ENCODE data around the gene PPP4R2. TPM values are rescaled to one million over a fixed set of nuclear protein-coding genes. Genes with fewer than 3 reads are reported as not detected.

Gene PPP4R2
- total RNA-seq, 4 donors from 2014 or later: 38.9 to 62.1 (median 40.8) TPM

GRCh38 chr3:73070675-73071575 is 74.3 kb downstream of the PPP4R2 start:
- TF ChIP-seq CTCF (IDR thresholded peaks at IDR 0.05; ENCODE audit: low read depth): no peak

DNA sequence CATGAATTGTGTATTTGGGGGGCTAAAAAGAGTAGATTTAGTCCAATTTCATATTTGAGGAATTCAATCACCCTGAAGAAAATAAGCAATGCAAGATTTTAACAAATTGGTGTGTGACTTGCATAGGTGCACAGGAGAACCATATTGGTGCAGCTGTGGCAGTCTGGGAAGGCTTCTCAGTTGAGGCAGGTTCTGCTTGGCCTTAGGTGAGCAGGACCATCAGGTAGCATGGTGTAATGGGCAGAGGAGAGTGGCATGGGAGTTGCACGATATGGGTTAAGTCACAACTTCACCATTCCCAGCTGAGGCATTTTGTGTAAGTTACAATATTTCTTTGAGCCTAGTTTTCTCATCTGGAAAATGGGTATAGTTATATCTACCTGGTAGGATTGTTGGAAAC is 75.3 kb downstream of the PPP4R2 start:
- no peak for TF ChIP-seq CTCF (IDR thresholded peaks at IDR 0.05; ENCODE audit: low read depth)

GRCh38 chr3:73072634-73073033 is 76.0 kb downstream of the PPP4R2 start:
- no peak for TF ChIP-seq CTCF (IDR thresholded peaks at IDR 0.05; ENCODE audit: low read depth)

DNA sequence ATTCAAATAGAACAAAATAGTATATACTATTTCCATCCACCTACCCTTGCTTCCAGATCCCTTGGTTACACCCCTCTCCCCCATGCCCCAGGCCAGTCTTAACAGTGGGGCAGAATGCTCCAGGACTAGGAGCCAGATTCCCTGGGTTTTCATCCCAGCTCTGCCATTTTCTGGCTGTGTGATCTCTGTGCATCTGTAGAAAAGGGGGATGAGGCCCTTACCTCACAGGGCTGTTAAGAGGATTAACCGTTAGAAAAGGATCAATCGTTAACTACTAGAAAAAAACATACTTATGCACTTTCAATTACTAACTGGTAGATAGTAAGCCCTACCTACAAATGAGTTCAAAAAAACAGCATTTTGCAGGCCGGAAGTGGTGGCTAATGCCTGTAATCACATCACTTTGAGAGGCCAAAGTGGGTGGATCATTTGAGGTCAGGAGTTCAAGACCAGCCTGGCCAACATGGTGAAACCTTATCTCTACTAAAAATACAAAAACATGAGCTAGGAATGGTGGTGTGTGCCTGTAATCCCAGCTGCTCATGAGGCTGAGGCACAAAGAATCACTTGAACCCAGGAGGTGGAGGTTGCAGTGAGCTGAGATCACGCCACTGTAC is 76.6 kb downstream of the PPP4R2 start:
- no peak for TF ChIP-seq CTCF (IDR thresholded peaks at IDR 0.05; ENCODE audit: low read depth)

- no peak for TF ChIP-seq CTCF (IDR thresholded peaks at IDR 0.05; ENCODE audit: low read depth)
Observed at GRCh38 chr3:73074781-73075180, 78.2 kb downstream of the PPP4R2 start.

GRCh38 chr3:73080216-73080966 is 83.8 kb downstream of the PPP4R2 start:
- TF ChIP-seq CTCF (IDR thresholded peaks at IDR 0.05; ENCODE audit: low read depth): no peak

- TF ChIP-seq CTCF (IDR thresholded peaks at IDR 0.05; ENCODE audit: low read depth): no peak
Observed at GRCh38 chr3:73081140-73081539, 84.5 kb downstream of the PPP4R2 start.
